Fibroblast of the aortic adventitia (primary cell): Measurements from ENCODE around the gene PDE7B. TPM values are rescaled to one million over a fixed set of nuclear protein-coding genes. Genes with fewer than 3 reads are reported as not detected.

Experiments
- DNase-seq: peaks from one replicate; pipeline ENCODE4 v3.0.0-alpha.2; 2010; ENCODE audit warnings: low read depth
- H3K4me3 ChIP-seq: 2 replicates; pipeline ENCODE4 v1.5.1; 2011; ENCODE audit warnings: low read depth, mild to moderate bottlenecking, control low read depth, low read length, moderate library complexity
- total RNA-seq: library from RNA; depleted of rRNA; stranded (reverse); fragments of >200 nt; gene quantifications from 2 replicates; pipeline ENCODE4 v1.2.3, GENCODE V29; 2012; ENCODE audit warnings: low replicate concordance
- TF ChIP-seq, protein P1 (sequence below): IDR thresholded peaks from 2 replicates; pipeline ENCODE4 v1.5.1; 2011; ENCODE audit warnings: mild to moderate bottlenecking, low read length, control low read depth, inconsistent platforms; ENCODE audit not compliant: insufficient read depth

PDE7B gene
- total RNA-seq, 1 donor = 23.9 TPM

GRCh38 chr6:135920689-135921088 is 69.2 kb downstream of the PDE7B start:
- TF ChIP-seq, protein P1, sequence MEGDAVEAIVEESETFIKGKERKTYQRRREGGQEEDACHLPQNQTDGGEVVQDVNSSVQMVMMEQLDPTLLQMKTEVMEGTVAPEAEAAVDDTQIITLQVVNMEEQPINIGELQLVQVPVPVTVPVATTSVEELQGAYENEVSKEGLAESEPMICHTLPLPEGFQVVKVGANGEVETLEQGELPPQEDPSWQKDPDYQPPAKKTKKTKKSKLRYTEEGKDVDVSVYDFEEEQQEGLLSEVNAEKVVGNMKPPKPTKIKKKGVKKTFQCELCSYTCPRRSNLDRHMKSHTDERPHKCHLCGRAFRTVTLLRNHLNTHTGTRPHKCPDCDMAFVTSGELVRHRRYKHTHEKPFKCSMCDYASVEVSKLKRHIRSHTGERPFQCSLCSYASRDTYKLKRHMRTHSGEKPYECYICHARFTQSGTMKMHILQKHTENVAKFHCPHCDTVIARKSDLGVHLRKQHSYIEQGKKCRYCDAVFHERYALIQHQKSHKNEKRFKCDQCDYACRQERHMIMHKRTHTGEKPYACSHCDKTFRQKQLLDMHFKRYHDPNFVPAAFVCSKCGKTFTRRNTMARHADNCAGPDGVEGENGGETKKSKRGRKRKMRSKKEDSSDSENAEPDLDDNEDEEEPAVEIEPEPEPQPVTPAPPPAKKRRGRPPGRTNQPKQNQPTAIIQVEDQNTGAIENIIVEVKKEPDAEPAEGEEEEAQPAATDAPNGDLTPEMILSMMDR = no peak
- no peak for DNase-seq
- H3K4me3 ChIP-seq = no peak overlapping the region

DNA sequence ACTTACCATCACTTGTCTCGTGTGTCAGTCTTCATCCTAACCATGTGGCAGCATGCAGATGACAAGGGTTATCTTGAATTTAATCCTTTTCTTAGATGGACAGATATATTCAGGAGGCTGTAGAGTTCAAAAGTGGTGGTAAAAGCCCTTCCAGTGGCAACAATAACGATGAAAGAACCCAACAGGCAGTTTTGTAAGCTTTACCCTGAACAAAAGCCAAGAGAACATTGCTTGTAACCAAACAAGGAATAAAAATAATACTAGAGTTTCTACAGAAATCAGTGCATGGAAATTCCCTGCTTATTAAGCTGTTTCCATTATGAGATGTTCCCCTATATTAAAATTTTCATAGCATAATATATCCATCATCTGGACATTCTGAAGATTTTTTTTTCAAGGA is 69.7 kb downstream of the PDE7B start:
- no peak for DNase-seq
- TF ChIP-seq, protein P1 = no peak
- H3K4me3 ChIP-seq = no peak overlapping the region

DNA sequence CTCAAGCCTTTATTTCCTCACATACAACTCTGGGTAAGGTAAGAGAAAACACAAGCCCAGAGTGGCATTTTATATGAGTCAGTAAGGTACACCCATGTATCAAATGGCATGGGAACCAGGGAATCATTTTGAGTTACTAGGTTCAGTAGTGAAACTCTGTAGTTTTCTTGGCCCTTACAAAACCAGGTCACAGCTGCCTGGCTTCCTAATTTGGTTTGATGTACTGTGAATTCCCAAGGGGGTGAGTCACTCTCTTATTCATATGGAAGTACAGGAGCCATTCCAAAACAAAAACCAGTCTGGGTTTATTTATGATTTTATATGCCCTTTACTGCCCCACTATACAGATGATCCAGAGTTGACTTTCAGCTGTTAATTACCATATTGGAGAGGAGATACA is 70.7 kb downstream of the PDE7B start:
- H3K4me3 ChIP-seq = no peak overlapping the region
- TF ChIP-seq, protein P1 = no peak
- DNase-seq = peak; percentile 99

DNA sequence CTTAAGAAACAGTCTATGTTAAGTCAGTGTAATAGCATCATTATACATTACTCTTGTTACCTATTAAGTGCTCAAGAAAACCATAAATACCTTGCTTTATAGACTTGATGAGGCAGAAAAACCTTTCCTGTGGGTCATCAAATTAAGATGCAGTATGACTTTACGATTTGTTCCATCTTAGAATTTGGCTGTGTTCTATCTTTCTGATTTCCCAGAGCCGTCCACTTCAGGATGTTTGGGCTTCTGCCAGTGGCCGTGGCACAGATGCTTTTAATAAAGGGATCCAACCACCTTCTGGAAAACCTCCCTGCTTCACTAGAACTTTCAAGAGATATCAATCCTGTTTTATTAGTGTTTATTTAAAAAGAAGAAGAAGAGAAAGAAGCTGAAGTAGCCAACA is 71.2 kb downstream of the PDE7B start:
- TF ChIP-seq, protein P1 = no peak
- no peak overlapping the region for H3K4me3 ChIP-seq
- DNase-seq = peak; percentile 94

DNA sequence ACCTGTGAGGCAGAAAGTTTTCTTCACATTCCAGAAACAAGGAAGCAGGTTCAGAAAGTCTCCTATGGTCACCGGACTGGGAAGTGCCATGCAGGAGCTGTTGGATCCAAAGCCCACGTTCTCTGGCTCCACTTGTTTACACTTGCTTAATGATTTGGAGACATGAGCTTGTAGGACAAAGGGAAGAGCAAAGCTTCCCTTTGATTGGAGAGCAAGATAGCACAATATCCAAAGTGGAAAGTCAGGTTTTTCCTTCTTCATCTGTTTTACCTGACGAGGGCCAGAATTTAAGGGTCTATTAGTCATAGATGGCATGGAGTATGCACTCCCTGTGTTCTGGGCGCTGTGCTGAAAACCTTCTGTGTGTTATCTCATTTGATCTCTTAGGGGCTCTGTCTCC is 81.2 kb downstream of the PDE7B start:
- DNase-seq = no peak
- H3K4me3 ChIP-seq = no peak overlapping the region
- TF ChIP-seq, protein P1 = no peak

GRCh38 chr6:135935941-135936601 is 84.6 kb downstream of the PDE7B start:
- DNase-seq = peak; percentile 73
- no peak overlapping the region for H3K4me3 ChIP-seq
- TF ChIP-seq, protein P1 = no peak

- peak; percentile 97 for DNase-seq
- TF ChIP-seq, protein P1 = no peak
- no peak overlapping the region for H3K4me3 ChIP-seq
Observed at GRCh38 chr6:135936606-135937005, 85.1 kb downstream of the PDE7B start.
